ENCODE data around the gene CFAP52. TPM values are rescaled to one million over a fixed set of nuclear protein-coding genes. Genes with fewer than 3 reads are reported as not detected.
A peak's percentile ranks its signal among the peaks of the same experiment; 100 is the strongest.
"Not testable (repeated sequence)": the region's sequence is repeated elsewhere in the genome, so short reads cannot be mapped to it uniquely, and the experiment has no call there.

Gene CFAP52
- total RNA-seq, 2 experiments from 2014 or later = not detected

DNA sequence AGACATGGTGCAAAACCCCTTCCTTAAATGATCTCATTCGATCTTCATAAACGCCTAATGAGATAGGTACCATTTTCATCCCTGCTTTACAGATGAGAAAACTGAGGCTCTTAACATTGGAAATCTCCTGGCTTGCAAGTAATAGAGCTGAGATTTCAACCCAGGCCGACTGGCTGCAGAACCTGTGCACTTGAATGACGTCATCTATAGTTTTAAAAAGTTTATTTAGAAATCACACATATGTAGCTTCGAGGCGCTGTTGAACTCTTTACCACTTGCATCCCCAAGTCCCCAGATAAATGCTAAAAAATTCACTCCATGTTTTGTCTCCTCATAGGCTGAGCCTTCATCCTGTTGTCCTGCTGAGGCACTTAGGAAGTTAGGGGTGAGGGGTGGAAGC, 30.0 kb downstream of the CFAP52 start:
- no peak for DNase-seq
- Mint-ChIP-seq H3K4me3 (no peak overlapping the region), H3K4me1 (no peaks in the 10 kb centered on the region), H3K27me3 (peaks cover 26% of the 10 kb centered on the region), H3K9me3 (no peaks in the 10 kb centered on the region), H3K36me3 (no peaks in the 10 kb centered on the region), H3K27ac (no peak overlapping the region)

DNA sequence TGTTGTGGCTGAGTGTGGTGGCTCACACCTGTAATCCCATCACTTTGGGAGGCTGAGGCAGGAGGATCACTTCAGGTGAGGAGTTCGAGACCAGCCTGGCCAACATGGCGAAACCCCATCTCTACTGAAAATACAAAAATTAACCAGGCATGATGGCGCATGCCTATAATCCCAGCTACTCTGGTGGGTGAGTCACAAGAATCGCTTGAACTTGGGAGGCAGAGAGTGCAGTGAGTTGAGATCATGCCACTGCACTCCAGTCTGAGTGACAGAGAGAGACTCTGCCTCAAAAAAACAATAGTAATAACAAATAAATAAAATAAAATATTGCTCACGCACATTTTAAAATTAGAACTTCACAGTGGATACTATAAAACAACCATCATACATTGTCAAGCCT, 30.6 kb downstream of the CFAP52 start:
- H3K36me3 Mint-ChIP-seq, DNase-seq, H3K4me3 Mint-ChIP-seq, H3K9me3 Mint-ChIP-seq, H3K27ac Mint-ChIP-seq, H3K4me1 Mint-ChIP-seq: not testable (repeated sequence)
- peaks cover 26% of the 10 kb centered on the region for H3K27me3 Mint-ChIP-seq

DNA sequence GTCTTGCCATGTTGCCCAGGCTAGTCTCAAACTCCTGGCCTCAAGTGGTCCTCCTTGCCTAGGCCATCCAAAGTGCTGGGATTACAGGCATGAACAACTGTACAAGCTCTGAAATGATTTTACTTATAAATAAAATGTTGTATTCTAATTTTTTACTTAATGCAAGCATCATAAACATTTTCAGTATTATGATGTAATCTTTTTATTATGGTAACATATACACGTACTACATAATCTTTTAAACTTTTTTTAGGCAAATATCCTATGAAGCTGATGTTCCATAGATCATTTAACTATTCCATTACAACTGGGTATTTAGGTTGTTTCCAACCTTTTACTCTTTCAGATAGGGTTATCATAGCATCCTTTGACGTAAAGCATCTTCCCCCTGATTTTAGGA, 35.1 kb downstream of the CFAP52 start:
- H3K36me3 Mint-ChIP-seq = no peaks in the 10 kb centered on the region
- H3K27me3 Mint-ChIP-seq = peaks cover 6% of the 10 kb centered on the region

DNA sequence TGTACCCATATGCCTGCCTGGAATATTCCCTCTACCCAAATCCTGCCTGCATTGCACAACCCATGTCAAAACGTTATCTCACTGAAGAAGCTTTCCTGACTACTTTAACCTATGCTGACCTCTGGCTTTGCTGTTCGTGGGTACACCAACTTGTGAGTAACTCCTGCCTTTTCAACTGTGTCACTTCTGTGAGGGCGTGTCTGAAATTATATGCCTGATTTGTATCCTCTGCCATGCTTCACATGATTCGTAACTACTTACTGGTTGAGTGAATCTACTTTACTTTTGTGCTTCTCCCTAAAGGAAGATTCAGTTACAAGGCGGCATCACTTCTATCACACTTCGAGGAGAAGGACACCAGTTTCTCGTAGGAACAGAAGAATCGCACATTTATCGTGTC, 35.6 kb downstream of the CFAP52 start:
- Mint-ChIP-seq H3K27me3 (peaks cover 6% of the 10 kb centered on the region), H3K9me3 (no peaks in the 10 kb centered on the region), H3K36me3 (no peaks in the 10 kb centered on the region)

More for the DNA sequence above, 35.1 kb downstream of the CFAP52 start:
- Mint-ChIP-seq H3K9me3 (no peaks in the 10 kb centered on the region), H3K27ac (no peak overlapping the region), H3K4me3 (no peak overlapping the region), H3K4me1 (no peaks in the 10 kb centered on the region)
- no peak for DNase-seq

DNA sequence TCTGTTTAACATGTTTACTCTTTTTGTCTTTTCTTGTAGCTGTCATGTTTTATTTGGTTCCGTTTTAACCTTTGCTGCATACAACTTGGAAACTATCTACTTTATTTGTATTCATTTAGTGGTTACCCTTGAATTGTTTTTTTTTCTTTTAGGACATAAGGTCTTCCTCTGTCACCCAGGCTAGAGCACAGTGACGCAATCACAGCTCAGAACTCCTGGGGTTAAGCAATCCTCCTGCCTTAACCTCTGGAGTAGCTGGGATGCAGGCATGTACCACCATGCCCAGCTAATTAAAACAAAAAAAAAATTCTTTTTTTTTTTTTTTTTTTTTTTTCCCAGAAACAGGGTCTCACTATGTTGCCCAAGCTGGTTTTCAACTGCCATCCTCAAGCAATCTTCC, 39.0 kb downstream of the CFAP52 start:
- H3K27ac Mint-ChIP-seq = no peak overlapping the region
- no peaks in the 10 kb centered on the region for H3K4me1 Mint-ChIP-seq
- H3K9me3 Mint-ChIP-seq = no peaks in the 10 kb centered on the region
- no peak overlapping the region for H3K4me3 Mint-ChIP-seq
- no peaks in the 10 kb centered on the region for H3K27me3 Mint-ChIP-seq
- no peaks in the 10 kb centered on the region for H3K36me3 Mint-ChIP-seq
- no peak for DNase-seq

More for the DNA sequence above, 35.6 kb downstream of the CFAP52 start:
- Mint-ChIP-seq H3K4me1 (no peaks in the 10 kb centered on the region), H3K27ac (no peak overlapping the region), H3K4me3 (no peak overlapping the region)
- DNase-seq = no peak

DNA sequence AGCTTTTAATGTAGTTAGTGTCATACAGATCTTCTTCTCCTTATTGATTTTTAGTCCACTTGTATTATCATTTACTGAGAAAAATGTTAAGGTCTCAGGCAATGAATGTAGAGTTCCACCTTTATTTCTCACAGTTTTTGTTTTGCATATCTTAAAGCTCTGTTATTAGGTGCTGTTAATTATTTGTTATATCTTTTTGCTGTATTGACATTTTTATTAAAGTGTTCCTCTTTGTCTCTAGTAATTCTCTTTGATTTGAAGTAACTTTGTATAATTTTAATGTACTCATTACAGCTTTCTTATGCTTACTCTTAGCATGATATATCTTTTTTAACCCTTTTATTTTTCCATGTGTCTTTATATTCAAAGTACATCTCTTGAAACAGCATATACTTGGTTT, 46.5 kb downstream of the CFAP52 start:
- Mint-ChIP-seq H3K4me1 (no peaks in the 10 kb centered on the region), H3K36me3 (peaks cover 4% of the 10 kb centered on the region)

DNA sequence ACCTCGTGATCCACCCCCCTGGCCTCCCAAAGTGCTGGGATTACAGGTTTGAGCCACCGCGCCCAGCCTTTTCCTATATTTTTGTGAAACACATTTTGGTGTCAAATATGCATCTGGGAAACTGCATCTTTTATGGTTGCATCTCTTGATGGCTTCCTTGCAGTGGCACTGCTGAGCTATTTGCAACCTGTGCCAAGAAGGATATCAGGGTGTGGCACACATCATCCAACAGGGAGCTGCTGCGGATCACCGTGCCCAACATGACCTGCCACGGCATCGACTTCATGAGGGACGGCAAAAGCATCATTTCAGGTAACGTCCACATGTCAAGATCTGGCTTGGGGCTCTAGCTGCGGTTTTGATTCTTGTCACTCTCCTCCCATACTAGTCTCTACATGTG, 52.1 kb downstream of the CFAP52 start:
- H3K27me3 Mint-ChIP-seq = peaks cover 12% of the 10 kb centered on the region
- DNase-seq = no peak
- no peak overlapping the region for H3K4me3 Mint-ChIP-seq
- no peaks in the 10 kb centered on the region for H3K4me1 Mint-ChIP-seq
- H3K27ac Mint-ChIP-seq = no peak overlapping the region
- H3K36me3 Mint-ChIP-seq = no peaks in the 10 kb centered on the region
- peaks cover 13% of the 10 kb centered on the region for H3K9me3 Mint-ChIP-seq

More for the DNA sequence above, 46.5 kb downstream of the CFAP52 start:
- DNase-seq = no peak
- Mint-ChIP-seq H3K27ac (no peak overlapping the region), H3K9me3 (peaks cover 27% of the 10 kb centered on the region), H3K4me3 (no peak overlapping the region), H3K27me3 (no peaks in the 10 kb centered on the region)

DNA sequence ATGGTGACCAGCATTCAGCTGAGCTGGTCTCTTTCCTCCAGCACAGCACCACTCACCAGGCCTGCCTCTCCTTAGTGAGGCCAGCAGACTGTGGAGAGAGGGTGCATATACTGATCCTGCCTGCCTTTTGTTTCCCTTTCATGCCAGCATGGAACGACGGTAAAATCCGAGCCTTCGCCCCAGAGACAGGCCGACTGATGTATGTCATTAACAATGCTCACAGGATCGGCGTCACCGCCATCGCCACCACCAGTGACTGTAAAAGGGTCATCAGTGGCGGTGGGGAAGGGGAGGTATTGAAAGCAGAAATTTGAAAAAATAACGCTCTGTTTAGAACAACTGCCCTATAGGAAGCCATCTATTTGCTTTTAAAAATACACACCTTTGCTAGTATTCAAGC, 56.3 kb downstream of the CFAP52 start:
- H3K27ac Mint-ChIP-seq = no peak overlapping the region
- no peak overlapping the region for H3K4me3 Mint-ChIP-seq
- peaks cover 35% of the 10 kb centered on the region for H3K27me3 Mint-ChIP-seq
- H3K36me3 Mint-ChIP-seq = no peaks in the 10 kb centered on the region
- no peak for DNase-seq
- H3K9me3 Mint-ChIP-seq = no peaks in the 10 kb centered on the region
- H3K4me1 Mint-ChIP-seq = no peaks in the 10 kb centered on the region

DNA sequence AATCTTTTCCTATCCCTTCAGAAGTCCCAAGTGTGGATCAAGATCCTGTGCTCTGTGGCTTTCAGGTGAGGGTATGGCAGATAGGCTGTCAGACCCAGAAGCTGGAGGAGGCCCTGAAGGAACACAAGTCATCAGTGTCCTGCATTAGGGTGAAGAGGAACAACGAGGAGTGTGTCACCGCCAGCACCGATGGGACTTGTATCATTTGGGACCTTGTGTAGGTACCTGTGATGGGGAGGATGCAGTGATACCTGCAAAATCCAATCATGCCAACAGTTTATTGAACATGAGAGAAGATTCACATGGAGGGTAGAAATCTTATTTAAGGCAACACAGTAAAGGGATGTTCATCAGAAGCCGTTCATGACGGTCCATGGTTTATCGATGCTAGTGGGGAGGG, 58.9 kb downstream of the CFAP52 start:
- peaks cover 33% of the 10 kb centered on the region for H3K27me3 Mint-ChIP-seq
- no peak for DNase-seq
- no peak overlapping the region for H3K27ac Mint-ChIP-seq
- no peaks in the 10 kb centered on the region for H3K4me1 Mint-ChIP-seq
- H3K4me3 Mint-ChIP-seq = no peak overlapping the region
- no peaks in the 10 kb centered on the region for H3K36me3 Mint-ChIP-seq
- H3K9me3 Mint-ChIP-seq = no peaks in the 10 kb centered on the region

DNA sequence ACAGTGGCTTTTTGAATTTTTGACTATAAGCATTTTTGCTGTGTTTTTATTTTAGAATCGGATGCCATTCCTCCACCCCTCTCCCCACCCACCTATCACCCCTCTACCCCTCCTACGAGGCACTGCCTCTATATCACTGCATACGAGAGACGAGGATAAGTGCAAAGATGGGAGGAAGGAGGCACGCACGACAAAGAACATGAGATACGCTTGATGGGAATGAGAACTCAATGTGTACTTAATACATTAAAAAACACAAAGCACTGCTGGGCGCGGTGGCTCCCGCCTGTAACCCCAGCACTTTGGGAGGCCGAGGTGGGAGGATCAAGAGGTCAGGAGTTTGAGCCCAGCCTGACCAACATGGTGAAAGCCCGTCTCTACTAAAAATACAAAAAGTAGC, 60.1 kb downstream of the CFAP52 start:
- Mint-ChIP-seq H3K27ac (no peak overlapping the region), H3K4me3 (no peak overlapping the region), H3K4me1 (no peaks in the 10 kb centered on the region), H3K27me3 (peaks cover 33% of the 10 kb centered on the region), H3K9me3 (no peaks in the 10 kb centered on the region), H3K36me3 (no peaks in the 10 kb centered on the region)
- DNase-seq = no peak

DNA sequence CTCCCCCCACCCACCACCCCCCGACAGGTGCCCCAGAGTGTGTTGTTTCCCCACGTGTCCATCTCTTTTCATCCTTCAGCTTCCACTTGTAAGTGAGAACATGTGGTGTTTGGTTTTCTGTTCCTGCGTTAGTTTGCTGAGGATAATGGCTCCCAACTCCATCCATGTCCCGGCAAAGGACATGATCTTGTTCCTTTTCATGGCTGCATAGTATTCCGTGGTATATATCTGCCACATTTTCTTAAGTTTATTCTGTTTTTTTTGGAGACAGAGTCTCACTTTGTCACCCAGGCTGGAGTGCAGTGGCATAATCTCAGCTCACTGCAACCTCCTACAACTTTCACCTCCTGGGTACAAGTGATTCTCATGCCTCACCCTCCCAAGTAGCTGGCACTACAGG, 63.9 kb downstream of the CFAP52 start:
- not testable (repeated sequence) for H3K27ac Mint-ChIP-seq, DNase-seq, H3K4me3 Mint-ChIP-seq, H3K4me1 Mint-ChIP-seq, H3K36me3 Mint-ChIP-seq, H3K9me3 Mint-ChIP-seq
- peaks cover 44% of the 10 kb centered on the region for H3K27me3 Mint-ChIP-seq

DNA sequence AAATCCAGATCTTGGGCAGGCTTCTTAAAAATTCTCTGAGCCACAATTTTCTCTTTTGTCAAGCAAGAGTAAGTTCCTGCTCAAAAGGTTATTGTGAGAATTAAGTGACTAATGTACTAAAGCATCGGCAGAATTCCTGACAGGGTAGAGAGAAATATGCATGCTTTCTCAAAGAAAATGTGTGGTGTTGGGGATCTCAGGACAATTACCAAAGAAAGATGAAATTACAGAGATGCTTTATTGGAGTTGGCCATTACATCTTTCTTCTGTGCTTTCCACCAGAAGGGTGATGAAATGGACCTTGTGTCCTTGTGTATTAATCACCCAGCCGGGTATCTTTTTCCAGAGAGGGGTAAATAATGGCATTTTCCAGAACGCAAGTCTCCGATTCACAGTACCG, 67.2 kb downstream of the CFAP52 start:
- no peak for DNase-seq
- Mint-ChIP-seq H3K27ac (no peak overlapping the region), H3K36me3 (no peaks in the 10 kb centered on the region), H3K4me1 (peaks cover 16% of the 10 kb centered on the region), H3K9me3 (no peaks in the 10 kb centered on the region), H3K27me3 (peaks cover 61% of the 10 kb centered on the region), H3K4me3 (no peak overlapping the region)

DNA sequence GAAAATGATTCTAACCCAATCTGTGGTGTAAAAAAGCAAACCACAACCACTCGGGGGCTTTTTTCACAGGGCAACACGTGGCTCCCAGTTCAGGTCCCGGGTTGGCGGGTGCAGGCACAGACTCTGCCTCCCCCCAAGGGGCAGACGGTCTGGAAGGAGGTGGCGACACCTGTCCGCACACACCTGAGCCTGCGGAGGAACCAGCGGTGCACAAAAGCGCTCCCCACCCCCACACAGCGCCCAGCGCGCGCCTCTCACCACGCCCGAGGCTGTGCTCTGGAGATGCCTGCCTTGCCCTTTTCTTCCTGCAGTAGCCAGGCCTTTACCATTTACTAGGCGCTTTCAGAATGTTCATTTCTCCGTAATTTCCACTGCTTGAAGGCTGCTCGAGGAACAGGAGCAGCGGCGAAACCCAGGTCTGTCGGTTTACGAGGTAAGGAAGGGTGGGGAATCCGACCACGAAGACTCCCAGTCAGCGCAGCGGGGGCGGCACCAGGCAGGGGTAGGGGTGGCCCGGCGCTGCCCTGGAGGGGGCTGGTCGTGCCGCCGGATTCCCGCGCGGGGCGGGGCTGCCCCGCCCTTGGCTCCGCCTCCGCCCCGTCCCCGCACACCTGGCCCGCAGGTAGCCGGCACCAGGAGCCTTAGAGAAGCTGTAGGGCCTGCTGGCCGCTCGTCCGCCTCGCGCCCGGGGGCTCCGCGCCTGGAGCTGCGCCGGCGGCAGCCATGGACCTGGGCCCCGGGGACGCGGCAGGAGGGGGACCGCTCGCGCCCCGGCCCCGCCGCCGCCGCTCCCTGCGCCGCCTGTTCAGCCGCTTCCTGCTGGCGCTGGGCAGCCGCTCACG, 68.7 kb downstream of the CFAP52 start, which contains the start of gene USP43:
USP43 (plus strand) TSS at position 608 of the 842 bp plus-strand sequence; CDS start at position 724, 116 bp downstream.
- H3K36me3 Mint-ChIP-seq = no peaks in the 10 kb centered on the region
- DNase-seq = peak; percentile 43
- peak within 1 kb of the TSS; percentile 76 for H3K4me3 Mint-ChIP-seq
- no peaks in the 10 kb centered on the region for H3K9me3 Mint-ChIP-seq
- peaks cover 61% of the 10 kb centered on the region for H3K27me3 Mint-ChIP-seq
- peak within 1 kb of the TSS; percentile 8 for H3K27ac Mint-ChIP-seq
- peaks cover 18% of the 10 kb centered on the region for H3K4me1 Mint-ChIP-seq

DNA sequence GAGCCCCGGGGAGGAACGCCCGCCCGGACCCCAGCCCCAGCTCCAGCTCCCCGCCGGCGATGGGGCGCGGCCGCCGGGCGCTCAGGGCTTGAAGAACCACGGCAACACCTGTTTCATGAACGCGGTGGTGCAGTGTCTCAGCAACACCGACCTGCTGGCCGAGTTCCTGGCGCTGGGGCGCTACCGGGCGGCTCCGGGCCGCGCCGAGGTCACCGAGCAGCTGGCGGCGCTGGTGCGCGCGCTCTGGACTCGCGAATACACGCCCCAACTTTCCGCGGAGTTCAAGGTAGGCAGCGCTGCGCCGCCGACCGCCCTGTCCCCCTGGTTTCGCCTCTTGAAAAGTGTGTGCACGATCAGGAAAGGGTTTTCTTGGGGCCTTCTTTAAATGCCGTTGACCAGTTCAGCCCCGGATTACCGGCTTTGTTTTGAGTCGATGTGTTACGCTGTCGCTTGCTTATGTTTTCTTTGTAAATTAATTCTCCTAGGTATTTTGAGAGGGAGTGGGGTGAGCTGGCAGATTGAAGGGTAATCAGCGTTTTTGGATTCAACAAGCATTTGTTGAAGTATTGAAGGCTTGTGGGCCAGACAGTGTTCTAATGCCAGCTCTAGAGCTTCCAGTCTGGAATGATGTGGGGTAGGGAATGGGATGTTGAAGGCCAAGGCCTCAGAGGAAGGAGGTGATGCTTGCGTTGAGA, 69.6 kb downstream of the CFAP52 start:
- H3K27ac Mint-ChIP-seq = no peak overlapping the region
- H3K27me3 Mint-ChIP-seq = peaks cover 61% of the 10 kb centered on the region
- DNase-seq = peak; percentile 31
- H3K9me3 Mint-ChIP-seq = no peaks in the 10 kb centered on the region
- peak overlapping the region; percentile 71 for H3K4me3 Mint-ChIP-seq
- H3K4me1 Mint-ChIP-seq = peaks cover 18% of the 10 kb centered on the region
- no peaks in the 10 kb centered on the region for H3K36me3 Mint-ChIP-seq

DNA sequence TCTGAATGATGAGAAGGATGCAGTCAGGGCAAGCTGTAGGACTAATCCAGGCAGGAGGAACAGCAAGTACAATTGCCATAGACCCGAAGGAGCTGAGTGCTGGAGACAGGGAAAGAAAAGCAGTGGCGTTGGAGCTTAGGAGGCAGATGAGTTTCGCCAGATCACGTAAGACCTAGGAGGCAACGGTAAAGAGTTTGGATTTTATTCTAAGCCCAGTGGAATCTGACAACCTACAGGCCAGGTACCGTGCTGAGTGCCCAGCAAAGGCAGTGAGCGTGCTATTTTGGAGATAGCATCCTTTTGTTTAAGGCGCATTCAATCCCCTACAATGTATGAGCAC, 70.1 kb downstream of the CFAP52 start:
- H3K27me3 Mint-ChIP-seq = peaks cover 66% of the 10 kb centered on the region
- H3K4me1 Mint-ChIP-seq = peaks cover 18% of the 10 kb centered on the region
- DNase-seq = no peak
- H3K36me3 Mint-ChIP-seq = no peaks in the 10 kb centered on the region
- H3K4me3 Mint-ChIP-seq = peak overlapping the region; percentile 71
- H3K27ac Mint-ChIP-seq = no peak overlapping the region
- no peaks in the 10 kb centered on the region for H3K9me3 Mint-ChIP-seq

DNA sequence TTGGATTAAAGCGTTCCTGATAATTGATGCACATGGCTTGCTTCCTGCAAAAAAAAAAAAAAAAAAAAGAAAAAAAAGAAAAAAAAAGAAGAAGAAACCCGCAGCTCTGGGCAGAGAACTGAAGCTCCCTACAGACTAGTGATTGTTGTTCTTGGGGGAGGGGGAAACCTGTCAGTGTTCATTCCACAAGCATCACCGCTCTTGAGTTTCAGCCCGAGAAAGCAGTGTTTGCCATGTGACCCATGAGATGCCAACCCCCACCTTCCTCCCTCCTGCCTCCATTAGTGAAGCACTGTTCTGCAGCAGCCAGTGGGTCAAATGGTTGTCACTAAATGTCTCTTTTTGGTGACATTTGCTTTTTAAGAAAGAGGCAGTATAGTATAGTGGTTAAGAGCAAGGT, 70.6 kb downstream of the CFAP52 start:
- no peak for DNase-seq
- Mint-ChIP-seq H3K9me3 (no peaks in the 10 kb centered on the region), H3K36me3 (no peaks in the 10 kb centered on the region), H3K4me1 (peaks cover 18% of the 10 kb centered on the region), H3K27ac (no peak overlapping the region), H3K27me3 (peaks cover 64% of the 10 kb centered on the region), H3K4me3 (no peak overlapping the region)

Measured in activated naive CD8-positive, alpha-beta T cell treated with anti-CD3 and anti-CD28 coated beads for 36 hours (primary cell).